HG03565 (cell line): ENCODE measurements around the gene HCFC2.

Experiments
- ATAC-seq: cut with Tn5 transposase; IDR thresholded peaks from one replicate; pipeline ENCODE4 v1.9.1; 2021; ENCODE audit warnings: mild to moderate bottlenecking, moderate library complexity; ENCODE audit not compliant: unreplicated experiment

HCFC2 gene

GRCh38 chr12:104056419-104056972, 7.8 kb upstream of the HCFC2 start:
- ATAC-seq, result no peak

GRCh38 chr12:104057771-104058197, 6.5 kb upstream of the HCFC2 start:
- ATAC-seq, result no peak

DNA sequence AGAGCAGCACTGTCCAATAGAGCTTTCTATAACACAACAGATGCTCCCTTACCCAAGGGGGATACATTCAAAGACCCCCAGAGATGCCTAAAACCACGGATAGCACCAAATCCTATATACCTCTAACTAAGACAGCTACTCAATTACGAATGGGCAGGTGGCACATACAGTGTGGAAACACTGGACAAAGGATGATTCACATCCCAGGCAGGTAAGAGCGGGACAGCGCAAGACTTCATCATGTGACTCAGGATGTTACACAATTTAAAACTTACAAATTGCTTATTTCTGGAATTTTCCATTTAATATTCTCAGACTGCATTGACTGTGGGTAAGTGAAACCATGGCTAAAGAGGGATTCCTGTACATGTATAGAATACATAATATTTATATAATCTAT, 5.5 kb upstream of the HCFC2 start:
- ATAC-seq, result no peak

- no peak for ATAC-seq
These were observed 4.4 kb upstream of the HCFC2 start for GRCh38 chr12:104059963-104060362.

- no peak for ATAC-seq
These were observed 3.5 kb upstream of the HCFC2 start for GRCh38 chr12:104060791-104061190.

DNA sequence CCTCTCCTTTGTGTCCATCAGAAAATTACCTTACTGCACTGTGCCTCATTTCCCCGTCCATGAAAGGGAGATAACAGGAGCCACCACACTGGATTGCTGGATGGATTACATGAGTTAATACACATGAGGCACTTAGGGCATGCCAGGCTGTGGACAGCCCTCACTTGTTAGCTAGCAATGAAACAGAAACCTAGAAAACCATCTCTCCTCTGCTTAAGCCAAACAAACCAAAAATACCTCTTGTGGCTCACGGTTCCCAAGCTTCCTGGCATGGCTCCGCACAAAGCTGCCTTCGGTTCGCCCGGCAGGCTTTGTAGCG, 660 bp upstream of the HCFC2 start:
- peak; percentile 16 for ATAC-seq

GRCh38 chr12:104064842-104065427, 604 bp downstream of the HCFC2 start:
- no peak for ATAC-seq

- ATAC-seq, result no peak
These were observed 7.8 kb downstream of the HCFC2 start for GRCh38 chr12:104072099-104072498.

GRCh38 chr12:104073699-104074098, 9.4 kb downstream of the HCFC2 start:
- ATAC-seq, result no peak

GRCh38 chr12:104079024-104079423, 14.7 kb downstream of the HCFC2 start:
- no peak for ATAC-seq

GRCh38 chr12:104080764-104081163, 16.4 kb downstream of the HCFC2 start:
- ATAC-seq, result no peak

- peak; percentile 88 for ATAC-seq
These were observed 19.6 kb downstream of the HCFC2 start for GRCh38 chr12:104083769-104084475.

GRCh38 chr12:104090685-104091084, 26.4 kb downstream of the HCFC2 start:
- no peak for ATAC-seq

DNA sequence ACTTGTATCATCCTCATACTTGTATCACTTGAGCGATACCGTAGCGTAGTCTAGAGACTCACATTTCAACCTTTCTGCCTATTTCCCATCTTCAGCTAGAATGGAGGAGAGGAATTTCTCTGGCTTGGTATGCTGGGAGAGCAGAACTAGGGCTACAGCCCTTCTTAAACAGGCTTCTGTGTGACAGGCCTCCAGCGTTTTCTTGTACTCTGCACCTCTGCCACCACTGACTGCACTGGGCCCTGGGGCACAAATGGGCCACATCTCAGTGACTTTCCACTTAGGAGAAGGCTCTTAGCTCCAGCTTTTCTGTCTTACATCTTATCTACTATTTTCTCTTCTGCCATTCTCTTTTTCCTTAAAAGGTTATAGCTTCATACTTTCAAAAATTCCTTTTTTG, 26.8 kb downstream of the HCFC2 start:
- no peak for ATAC-seq

- no peak for ATAC-seq
These were observed 30.0 kb downstream of the HCFC2 start for GRCh38 chr12:104094284-104094683.

DNA sequence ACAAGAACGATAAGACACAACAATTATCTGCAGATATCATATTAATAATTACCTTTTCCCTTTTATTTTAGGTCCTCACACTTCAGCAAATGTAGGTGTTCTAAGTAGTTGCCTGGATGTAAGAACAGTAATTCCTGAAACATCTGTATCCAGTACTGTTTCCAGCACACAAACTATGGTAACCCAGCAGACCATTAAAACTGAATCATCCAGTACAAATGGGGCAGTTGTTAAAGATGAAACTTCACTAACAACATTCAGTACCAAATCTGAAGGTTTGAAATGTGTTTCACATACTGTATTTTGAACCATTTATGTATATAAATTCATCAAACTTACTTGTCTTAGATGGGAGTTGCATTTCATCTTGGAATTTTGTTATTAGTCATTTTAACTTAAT, 31.0 kb downstream of the HCFC2 start:
- no peak for ATAC-seq

DNA sequence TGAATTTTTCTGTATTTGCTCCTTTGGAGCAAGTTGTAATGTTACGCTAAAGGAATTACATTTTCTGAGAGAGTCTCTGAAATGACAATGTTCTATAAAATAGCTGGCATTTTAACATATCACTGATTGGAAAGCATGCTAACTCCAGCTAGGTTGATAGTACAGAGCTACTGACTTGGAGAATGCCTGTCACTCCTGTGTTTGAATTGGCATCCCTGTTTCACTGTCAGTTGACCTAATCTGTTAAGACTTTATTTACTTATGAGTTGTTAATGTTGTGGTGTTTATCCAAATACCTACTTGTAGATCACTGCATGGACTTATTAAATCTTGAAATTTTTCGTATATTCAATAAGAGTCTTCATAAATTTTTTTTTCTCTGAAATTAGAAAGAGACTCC, 33.6 kb downstream of the HCFC2 start:
- no peak for ATAC-seq

DNA sequence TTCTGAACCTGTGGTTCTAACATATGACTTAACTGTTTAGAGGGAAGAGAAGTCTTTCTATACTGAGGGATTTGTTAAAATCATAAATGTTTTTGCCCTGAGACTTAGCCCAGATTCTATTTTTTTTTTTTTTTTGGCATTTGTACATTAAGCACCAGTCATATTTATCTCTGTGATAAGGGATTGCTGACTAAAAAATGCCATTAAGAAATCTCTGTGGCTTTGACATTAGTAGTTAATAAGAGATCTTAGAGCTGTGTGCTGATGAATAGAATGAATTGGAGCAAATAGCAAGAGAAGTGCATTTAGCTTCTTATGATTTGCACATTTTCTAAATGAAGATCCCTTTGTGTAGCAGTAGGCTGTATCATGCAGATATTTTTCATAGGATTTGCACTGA, 41.1 kb downstream of the HCFC2 start:
- ATAC-seq, result no peak

GRCh38 chr12:104106965-104107364, 42.6 kb downstream of the HCFC2 start:
- no peak for ATAC-seq

DNA sequence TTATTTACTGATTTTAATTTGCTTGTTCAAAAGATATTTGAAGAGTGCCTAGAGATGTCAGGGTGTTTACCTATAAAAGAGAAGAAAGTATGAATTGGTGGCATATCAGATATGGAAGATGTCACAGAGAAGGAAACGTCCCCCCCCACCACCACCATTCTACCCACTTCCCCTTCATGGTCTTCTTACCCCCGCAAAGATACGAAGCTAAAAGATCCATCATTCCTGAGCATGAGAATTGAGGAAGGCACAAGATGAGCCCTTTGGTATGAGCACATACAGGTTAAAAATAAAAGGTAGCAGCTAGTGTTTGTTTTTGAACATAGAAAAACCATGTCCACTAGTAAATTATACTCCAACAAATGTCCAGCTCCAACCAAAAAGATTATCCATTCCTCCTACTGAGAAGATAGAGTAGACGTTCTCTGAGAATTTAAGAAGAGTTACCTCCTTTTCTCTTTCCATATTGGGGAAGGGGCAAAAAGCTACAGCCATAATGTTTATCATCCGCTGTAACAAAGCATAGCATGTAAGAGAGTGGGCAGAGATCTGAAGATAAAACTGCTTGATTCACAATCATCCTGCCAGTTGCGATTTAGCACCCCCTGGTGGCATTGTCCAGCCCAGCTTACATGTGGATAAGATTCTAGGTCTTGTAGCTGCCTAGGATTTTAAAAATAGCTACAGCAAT, 44.6 kb downstream of the HCFC2 start:
- ATAC-seq, result no peak

DNA sequence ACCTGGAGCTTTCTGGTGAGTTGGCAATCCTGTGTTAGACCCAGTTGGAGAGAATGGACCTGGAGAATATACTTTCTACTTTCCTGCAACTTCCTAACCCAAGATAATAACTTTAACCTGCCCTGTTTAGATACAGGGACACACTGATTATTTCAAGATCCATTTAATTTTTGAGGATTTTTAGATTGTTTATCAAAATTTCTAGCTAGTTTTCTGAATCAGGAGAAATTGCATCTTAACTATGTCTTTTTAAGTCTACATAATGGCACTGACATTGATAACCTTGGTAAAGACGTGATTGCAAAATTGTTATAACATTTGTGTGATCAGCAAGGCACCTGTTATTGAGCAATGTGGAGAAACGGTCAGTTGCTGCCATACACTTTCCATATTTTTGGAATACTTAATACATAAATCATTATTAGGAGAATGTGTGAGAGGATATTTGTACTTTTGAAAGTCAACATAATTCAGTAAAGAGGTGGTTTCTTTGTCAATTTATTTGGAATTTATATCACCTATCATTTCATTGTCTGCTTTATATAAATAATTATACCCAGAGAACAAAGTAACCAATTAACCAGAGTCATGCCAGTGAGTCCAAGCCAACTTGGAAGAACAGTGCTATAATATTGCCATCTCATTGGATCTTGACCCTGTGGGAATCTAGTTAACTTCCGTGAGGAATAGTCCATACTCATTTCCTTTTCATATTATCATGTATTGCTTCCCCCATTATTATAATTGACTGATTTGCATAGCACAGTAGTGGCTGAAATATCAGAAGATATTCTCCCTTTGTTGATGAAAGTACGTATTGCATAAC, 45.3 kb downstream of the HCFC2 start:
- no peak for ATAC-seq
